Subcutaneous preadipocyte (primary cell): ENCODE measurements around the gene PCDHB8. TPM values are rescaled to one million over a fixed set of nuclear protein-coding genes. Genes with fewer than 3 reads are reported as not detected.

Source experiments
- total RNA-seq: library from RNA; depleted of rRNA; stranded (reverse); fragments of >200 nt; gene quantifications from 2 replicates; pipeline ENCODE4 v1.2.3, GENCODE V29; 2012

The PCDHB8 gene
- total RNA-seq, result under 0.01 TPM in 2 replicates

DNA sequence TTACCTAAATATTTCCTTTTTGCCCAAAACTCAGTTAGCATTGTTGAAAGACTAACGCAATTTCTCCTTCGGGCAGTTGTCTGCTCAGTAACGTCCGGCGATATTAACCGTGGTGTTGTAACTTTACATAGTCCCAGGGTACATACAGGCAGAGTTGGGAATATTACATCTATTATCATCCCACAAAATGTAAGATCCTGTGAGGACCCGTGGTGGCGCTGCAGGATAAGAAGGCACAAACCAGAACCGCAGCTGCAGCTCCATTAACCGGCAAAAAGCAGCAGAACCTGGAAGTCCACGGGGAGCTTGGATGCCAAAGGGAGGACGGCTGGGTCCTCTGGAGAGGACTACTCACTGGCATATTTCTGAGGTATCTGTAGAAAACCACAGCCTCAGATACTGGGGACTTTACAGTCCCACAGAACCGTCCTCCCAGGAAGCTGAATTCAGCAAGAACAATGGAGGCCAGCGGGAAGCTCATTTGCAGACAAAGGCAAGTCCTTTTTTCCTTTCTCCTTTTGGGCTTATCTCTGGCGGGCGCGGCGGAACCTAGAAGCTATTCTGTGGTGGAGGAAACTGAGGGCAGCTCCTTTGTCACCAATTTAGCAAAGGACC is at the start of gene PCDHB8:
Gene PCDHB8, plus strand, starts transcription at position 214 of the 615 bp plus-strand sequence. Its CDS starts 245 bp downstream, at position 459.

DNA sequence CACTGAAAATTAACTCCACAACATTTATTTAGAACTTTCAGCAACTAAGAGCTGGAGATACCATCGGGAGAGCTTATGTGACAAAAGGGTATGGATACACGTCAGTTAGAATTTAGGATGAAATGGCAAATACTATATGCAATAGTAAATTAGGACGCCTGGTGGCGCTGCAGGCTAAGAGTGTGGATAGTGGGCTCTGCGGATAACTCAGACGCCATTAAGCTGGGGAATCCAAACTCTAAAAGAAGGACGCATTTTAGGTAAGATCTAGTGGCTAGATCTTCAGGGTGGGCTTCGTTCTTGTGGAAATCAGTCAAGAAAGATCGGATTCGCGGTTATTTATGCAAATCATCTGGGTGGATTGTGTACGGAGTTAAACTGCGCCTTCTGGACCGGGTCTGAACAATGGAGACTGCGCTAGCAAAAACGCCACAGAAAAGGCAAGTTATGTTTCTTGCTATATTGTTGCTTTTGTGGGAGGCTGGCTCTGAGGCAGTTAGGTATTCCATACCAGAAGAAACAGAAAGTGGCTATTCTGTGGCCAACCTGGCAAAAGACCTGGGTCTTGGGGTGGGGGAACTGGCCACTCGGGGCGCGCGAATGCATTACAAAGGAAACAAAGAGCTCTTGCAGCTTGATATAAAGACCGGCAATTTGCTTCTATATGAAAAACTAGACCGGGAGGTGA is 42.4 kb upstream of the PCDHB8 start, which contains the start of gene PCDHB5:
Gene PCDHB5, plus strand, starts transcription at position 177 of the 688 bp plus-strand sequence. Its CDS starts 229 bp downstream, at position 406.

DNA sequence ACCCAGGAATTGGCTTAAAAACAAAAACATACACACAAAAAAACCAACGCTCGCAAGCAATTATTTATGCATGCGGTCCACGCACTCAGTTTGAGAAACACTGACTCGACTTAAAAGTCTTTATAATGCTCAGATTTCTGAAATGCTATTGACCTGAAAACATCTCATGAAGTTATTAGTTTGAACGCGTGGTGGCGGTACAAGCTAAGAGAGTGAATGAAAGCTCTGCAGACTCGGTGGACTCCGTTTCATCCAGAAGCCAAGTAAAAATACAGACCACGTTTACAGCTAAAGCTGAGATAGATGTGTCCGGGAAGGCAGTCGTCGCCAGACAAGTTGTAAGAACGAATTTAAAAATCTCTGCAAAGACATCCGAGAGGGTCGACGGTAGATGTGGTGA is 27.8 kb upstream of the PCDHB8 start, which contains the start of gene PCDHB6:
Gene PCDHB6, plus strand, starts transcription at position 246 of the 400 bp plus-strand sequence. CDS start 201 bp downstream, outside the sequence.

DNA sequence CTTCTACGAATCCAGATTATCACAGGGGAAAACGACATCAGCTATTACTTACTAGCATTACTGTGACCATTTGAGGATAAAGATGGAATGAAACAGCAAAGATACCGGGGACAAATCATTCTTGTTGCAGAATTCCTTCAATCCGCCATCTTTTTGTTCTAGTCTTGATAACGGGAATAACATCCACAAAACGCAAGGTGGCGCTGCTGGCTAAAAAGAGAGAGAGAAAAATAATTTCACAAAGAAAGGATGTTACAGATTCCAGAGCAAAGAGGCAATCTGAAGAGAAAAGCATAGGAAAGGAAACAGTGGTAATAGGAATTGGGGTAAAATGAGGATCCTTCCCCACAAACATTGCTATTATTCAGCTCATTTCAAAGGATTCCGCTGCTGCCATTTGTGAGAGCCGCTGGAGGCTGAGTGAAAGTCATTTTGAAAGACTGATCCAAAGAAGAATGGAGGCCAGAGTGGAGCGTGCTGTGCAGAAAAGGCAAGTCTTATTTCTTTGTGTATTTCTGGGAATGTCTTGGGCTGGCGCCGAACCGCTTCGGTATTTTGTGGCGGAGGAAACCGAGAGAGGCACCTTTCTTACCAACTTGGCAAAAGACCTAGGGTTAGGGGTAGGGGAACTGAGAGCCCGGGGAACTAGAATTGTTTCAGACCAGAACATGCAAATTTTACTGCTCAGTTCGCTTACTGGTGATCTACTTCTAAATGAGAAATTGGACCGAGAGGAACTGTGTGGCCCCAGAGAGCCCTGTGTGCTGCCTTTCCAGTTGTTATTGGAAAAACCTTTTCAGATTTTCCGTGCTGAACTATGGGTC is 5.0 kb upstream of the PCDHB8 start, which contains the start of gene PCDHB7:
Gene PCDHB7, plus strand, starts transcription at position 264 of the 824 bp plus-strand sequence. Its CDS starts 192 bp downstream, at position 456.

DNA sequence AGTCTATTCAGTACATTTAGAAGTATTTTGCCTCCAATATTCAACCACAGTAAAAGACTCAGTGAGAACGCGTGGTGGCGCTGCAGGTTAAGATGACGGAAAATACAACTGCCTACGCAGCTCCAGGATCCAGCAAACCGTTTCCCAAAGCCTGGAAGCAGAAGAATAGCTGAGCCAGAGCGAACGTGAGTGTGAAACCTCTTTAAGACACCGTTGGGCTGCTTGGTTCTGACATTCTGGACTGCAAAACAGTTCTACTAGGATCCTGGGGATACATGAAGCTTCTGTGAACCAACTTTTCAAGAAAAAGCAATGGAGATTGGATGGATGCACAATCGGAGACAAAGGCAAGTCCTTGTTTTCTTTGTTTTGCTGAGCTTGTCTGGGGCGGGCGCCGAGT is 4.7 kb downstream of the PCDHB8 start, which contains the start of gene PCDHB16:
Gene PCDHB16, plus strand, starts transcription at position 140 of the 400 bp plus-strand sequence. Its CDS starts 173 bp downstream, at position 313.

DNA sequence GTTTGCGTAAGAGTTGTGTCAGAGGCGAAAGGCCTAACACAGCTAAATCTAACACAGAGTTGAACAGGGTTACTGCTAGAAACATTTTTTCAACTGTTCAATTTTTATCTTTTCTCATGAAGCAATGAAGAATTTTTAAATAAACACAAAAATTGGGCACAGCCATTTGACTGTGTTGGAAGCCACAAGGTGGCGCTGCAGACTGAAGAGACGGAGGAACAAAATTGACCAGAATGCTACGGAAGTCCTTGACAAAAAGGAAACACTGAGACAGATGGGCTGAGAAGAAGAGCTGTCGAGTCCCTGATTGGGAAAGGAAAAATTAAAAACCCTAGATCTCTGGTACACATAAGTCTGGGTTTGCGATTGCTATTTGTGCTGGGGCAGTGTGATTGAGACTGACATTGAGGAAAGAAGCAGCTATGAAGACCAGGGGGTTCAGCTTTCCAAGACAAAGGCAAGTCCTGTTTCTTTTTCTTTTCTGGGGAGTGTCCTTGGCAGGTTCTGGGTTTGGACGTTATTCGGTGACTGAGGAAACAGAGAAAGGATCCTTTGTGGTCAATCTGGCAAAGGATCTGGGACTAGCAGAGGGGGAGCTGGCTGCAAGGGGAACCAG is 9.4 kb downstream of the PCDHB8 start, which contains the start of gene PCDHB9:
Gene PCDHB9, plus strand, starts transcription at position 265 of the 616 bp plus-strand sequence. Its CDS starts 158 bp downstream, at position 423.

DNA sequence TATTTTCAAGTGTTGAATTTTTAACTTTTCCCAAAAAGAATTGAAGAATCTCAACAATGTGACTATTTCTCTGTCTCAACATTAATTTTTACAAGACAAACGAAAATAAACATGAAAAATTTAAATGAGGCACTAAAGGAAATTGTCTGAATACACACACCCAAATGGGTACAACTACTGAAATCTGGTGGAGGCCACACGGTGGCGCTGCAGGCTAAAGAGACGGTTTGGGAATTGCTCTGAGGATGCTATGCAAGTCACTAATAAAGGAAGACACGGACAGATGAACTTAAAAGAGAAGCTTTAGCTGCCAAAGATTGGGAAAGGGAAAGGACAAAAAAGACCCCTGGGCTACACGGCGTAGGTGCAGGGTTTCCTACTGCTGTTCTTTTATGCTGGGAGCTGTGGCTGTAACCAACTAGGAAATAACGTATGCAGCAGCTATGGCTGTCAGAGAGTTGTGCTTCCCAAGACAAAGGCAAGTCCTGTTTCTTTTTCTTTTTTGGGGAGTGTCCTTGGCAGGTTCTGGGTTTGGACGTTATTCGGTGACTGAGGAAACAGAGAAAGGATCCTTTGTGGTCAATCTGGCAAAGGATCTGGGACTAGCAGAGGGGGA is 14.6 kb downstream of the PCDHB8 start, which contains the start of gene PCDHB10:
Gene PCDHB10, plus strand, starts transcription at position 244 of the 616 bp plus-strand sequence. Its CDS starts 200 bp downstream, at position 444.

DNA sequence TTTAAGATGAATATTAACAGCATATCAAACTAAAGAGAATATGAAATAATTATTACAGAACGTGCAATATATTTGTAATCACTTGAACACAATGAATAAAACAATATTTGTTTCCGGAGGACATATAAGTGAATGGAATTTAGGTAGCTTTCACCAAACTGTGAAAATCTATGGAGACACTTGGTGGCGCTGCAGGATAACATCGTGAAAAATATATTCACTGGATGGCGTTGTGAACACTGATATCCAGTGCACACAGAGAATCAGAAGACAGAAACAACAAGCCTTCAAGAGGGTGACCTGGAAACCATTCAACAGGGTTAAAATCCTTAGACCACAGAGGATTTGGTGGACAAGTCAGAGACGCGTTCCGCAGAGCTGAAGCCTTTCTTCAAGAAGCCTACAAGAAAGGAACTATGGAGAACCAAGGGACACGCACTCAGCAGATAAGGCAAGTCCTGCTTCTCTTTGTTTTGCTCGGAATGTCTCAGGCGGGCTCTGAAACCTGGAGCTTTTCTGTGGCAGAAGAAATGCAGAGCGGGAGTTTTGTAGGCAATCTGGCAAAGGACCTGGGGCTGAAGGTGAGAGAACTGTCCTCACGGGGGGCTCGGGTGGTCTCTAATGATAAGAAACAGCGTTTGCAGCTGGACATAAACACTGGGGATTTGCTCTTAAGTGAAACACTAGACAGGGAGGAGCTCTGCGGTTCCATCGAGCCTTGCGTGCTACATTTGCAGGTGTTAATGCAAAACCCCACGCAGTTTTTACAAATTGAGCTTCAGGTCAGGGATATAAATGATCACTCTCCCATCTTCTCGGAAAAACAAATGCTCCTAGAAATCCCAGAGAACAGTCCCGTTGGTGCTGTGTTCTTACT is 22.0 kb downstream of the PCDHB8 start, which contains the start of gene PCDHB11:
Gene PCDHB11, plus strand, starts transcription at position 269 of the 877 bp plus-strand sequence. Its CDS starts 148 bp downstream, at position 417.

DNA sequence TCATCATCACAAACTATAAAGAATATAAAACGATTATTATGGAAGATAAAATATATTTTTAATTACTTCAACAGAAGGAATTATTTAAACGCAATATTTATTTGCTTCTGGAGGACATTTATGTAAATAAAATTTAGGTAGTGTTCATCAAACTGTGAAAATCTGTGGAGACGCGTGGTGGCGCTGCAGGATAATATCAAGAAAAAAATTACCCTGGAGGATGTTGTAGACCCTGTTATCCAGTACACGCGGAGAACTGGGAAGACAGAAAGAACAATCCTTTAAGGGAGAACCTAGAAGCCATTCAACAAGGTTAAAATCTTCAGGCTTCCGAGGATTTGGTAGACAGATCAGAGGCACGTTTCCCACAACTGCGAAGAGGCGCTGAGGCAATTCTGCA is 30.9 kb downstream of the PCDHB8 start, which contains the start of gene PCDHB12:
Gene PCDHB12, plus strand, starts transcription at position 242 of the 400 bp plus-strand sequence. CDS start 189 bp downstream, outside the sequence.

DNA sequence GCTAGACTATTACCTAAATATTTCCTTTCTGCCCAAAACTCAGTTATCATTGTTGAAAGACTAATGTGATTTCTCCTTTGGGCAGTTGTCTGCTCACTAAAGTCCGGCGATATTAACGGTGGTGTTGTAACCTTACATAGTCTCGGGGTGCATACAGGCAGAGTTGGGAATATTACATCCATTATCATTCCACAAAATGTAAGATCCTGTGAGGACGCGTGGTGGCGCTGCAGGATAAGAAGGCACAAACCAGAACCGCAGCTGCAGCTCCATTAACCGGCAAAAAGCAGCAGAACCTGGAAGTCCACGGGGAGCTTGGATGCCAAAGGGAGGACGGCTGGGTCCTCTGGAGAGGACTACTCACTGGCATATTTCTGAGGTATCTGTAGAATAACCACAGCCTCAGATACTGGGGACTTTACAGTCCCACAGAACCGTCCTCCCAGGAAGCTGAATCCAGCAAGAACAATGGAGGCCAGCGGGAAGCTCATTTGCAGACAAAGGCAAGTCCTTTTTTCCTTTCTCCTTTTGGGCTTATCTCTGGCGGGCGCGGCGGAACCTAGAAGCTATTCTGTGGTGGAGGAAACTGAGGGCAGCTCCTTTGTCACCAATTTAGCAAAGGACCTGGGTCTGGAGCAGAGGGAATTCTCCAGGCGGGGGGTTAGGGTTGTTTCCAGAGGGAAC is 36.2 kb downstream of the PCDHB8 start, which contains the start of gene PCDHB13:
Gene PCDHB13, plus strand, starts transcription at position 264 of the 684 bp plus-strand sequence. Its CDS starts 205 bp downstream, at position 469.

DNA sequence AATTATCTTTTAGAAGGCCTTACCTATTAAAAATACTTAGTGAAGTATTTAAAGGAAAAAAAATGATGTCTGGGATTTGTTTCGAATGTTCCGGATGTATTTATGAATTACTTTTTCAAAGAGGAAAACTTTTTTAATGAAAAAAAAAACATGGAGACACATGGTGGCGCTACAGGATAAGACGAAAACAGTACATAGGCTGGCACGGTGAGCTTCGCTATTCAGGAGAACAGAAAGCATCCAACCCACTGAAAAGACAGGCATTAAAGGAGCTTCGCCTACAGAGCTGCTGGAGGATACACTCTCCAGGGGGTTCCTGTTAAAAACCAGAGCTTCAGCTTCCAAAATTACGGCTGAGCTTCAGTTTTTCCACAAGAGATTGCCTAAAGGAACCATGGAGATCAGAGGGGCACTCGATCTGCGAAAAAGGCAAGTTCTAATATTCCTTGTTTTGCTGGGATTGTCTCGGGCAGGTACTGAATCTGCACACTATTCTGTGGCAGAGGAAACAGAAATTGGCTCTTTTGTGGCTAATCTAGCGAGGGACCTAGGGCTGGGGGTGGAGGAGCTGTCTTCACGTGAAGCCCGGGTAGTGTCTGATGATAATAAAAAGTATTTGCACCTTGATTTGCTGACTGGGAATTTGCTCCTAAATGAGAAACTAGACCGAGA is 45.7 kb downstream of the PCDHB8 start, which contains the start of gene PCDHB14:
Gene PCDHB14, plus strand, starts transcription at position 232 of the 672 bp plus-strand sequence. Its CDS starts 163 bp downstream, at position 395.

Other genes with a start within 250 kb of the PCDHB8 start
- under 0.01 and 0.37 TPM in 2 replicates for gene PCDHAC2, start 211.3 kb upstream of the PCDHB8 start, total RNA-seq
- not detected in 2 replicates for gene PCDHB1, start 126.4 kb upstream of the PCDHB8 start, total RNA-seq
- gene PCDHB2, start 83.2 kb upstream of the PCDHB8 start, total RNA-seq, result 0.59 and 1.5 TPM in 2 replicates
- gene PCDHB3, start 77.3 kb upstream of the PCDHB8 start, total RNA-seq, result 0.20 and 0.73 TPM in 2 replicates
- 0.37 TPM in 1 of 2 replicates, not detected in the other for gene PCDHB4, start 56.0 kb upstream of the PCDHB8 start, total RNA-seq
- gene PCDHB5, start 42.6 kb upstream of the PCDHB8 start, total RNA-seq, result under 0.01 and 0.20 TPM in 2 replicates
- under 0.01 TPM in 2 replicates for gene PCDHB6, start 27.7 kb upstream of the PCDHB8 start, total RNA-seq
- 0.37 TPM in 1 of 2 replicates, not detected in the other for gene PCDHB7, start 5.1 kb upstream of the PCDHB8 start, total RNA-seq
- 0.20 and 0.37 TPM in 2 replicates for gene PCDHB16, start 4.6 kb downstream of the PCDHB8 start, total RNA-seq
- gene PCDHB9, start 9.4 kb downstream of the PCDHB8 start, total RNA-seq, result under 0.01 TPM in 2 replicates
- under 0.01 TPM in 2 replicates for gene PCDHB10, start 14.6 kb downstream of the PCDHB8 start, total RNA-seq
- 0.37 TPM in 1 of 2 replicates, not detected in the other for gene PCDHB11, start 21.8 kb downstream of the PCDHB8 start, total RNA-seq
- gene PCDHB12, start 30.9 kb downstream of the PCDHB8 start, total RNA-seq, result not detected in 2 replicates
- under 0.01 TPM in 2 replicates for gene PCDHB13, start 36.1 kb downstream of the PCDHB8 start, total RNA-seq
- gene PCDHB14, start 45.6 kb downstream of the PCDHB8 start, total RNA-seq, result under 0.01 and 0.20 TPM in 2 replicates
- gene PCDHB15, start 67.6 kb downstream of the PCDHB8 start, total RNA-seq, result under 0.01 TPM in 1 of 2 replicates, not detected in the other
- 0.37 and 0.39 TPM in 2 replicates for gene SLC25A2, start 126.3 kb downstream of the PCDHB8 start, total RNA-seq
- 33.1 and 40.5 TPM in 2 replicates for gene TAF7, start 143.0 kb downstream of the PCDHB8 start, total RNA-seq
- 0.37 and 0.59 TPM in 2 replicates for gene PCDHGA1, start 152.7 kb downstream of the PCDHB8 start, total RNA-seq
- gene PCDHGA2, start 161.0 kb downstream of the PCDHB8 start, total RNA-seq, result 1.4 and 1.5 TPM in 2 replicates
- 0.73 and 1.2 TPM in 2 replicates for gene PCDHGA3, start 166.0 kb downstream of the PCDHB8 start, total RNA-seq
- gene PCDHGB1, start 172.3 kb downstream of the PCDHB8 start, total RNA-seq, result 0.73 and 1.2 TPM in 2 replicates
- 1.5 and 3.5 TPM in 2 replicates for gene PCDHGA4, start 177.2 kb downstream of the PCDHB8 start, total RNA-seq
- gene PCDHGB2, start 182.2 kb downstream of the PCDHB8 start, total RNA-seq, result 1.1 and 2.0 TPM in 2 replicates
- 0.73 and 1.2 TPM in 2 replicates for gene PCDHGA5, start 186.4 kb downstream of the PCDHB8 start, total RNA-seq
- 2.2 and 2.9 TPM in 2 replicates for gene PCDHGB3, start 192.5 kb downstream of the PCDHB8 start, total RNA-seq
- gene PCDHGA6, start 196.1 kb downstream of the PCDHB8 start, total RNA-seq, result 2.2 and 2.9 TPM in 2 replicates
- 1.8 and 2.5 TPM in 2 replicates for gene PCDHGA7, start 205.0 kb downstream of the PCDHB8 start, total RNA-seq
- 5.9 and 8.8 TPM in 2 replicates for gene PCDHGB4, start 209.9 kb downstream of the PCDHB8 start, total RNA-seq
- 1.5 and 1.8 TPM in 2 replicates for gene PCDHGA8, start 214.8 kb downstream of the PCDHB8 start, total RNA-seq
- 8.8 and 12.1 TPM in 2 replicates for gene PCDHGB5, start 220.2 kb downstream of the PCDHB8 start, total RNA-seq
- gene PCDHGA9, start 225.0 kb downstream of the PCDHB8 start, total RNA-seq, result 2.9 and 4.3 TPM in 2 replicates
- gene PCDHGB6, start 230.2 kb downstream of the PCDHB8 start, total RNA-seq, result 2.5 and 2.6 TPM in 2 replicates
- gene PCDHGA10, start 235.2 kb downstream of the PCDHB8 start, total RNA-seq, result 6.8 and 7.7 TPM in 2 replicates
- 5.9 and 6.6 TPM in 2 replicates for gene PCDHGB7, start 239.9 kb downstream of the PCDHB8 start, total RNA-seq
- gene PCDHGA11, start 243.3 kb downstream of the PCDHB8 start, total RNA-seq, result 11.8 and 13.9 TPM in 2 replicates